SK-N-SH (cell line): ENCODE measurements around the gene C14orf132. TPM values are rescaled to one million over a fixed set of nuclear protein-coding genes. Genes with fewer than 3 reads are reported as not detected.

Experiments used
- CTCF ChIA-PET: fragments of 300-600, 350-600 bp; formaldehyde crosslinking; extraction: SDS; loops from one replicate; lab custom pipeline; 2021; lab: Yijun Ruan, JAX
- POLR2A ChIA-PET: fragments of 350-600 bp; sonication (Branson Sonifier 250); formaldehyde crosslinking; extraction: SDS; loops from one replicate; lab custom pipeline; 2020; ENCODE audit warnings: antibody characterized with exemption, inconsistent platforms; lab: Yijun Ruan, JAX
- DNase-seq: peaks from one replicate; pipeline ENCODE4 v3.0.0; 2012
- H2AFZ ChIP-seq: fragments of 200-600 bp; sonication (generic); 2 replicates; pipeline ENCODE4 v1.8.1; 2016; ENCODE audit warnings: antibody characterized with exemption, mild to moderate bottlenecking, low read depth
- H3F3A ChIP-seq: fragments of 200-600 bp; sonication (generic); replicated peaks from 2 replicates; pipeline ENCODE3; 2016; ENCODE audit warnings: antibody characterized with exemption, mild to moderate bottlenecking; ENCODE audit not compliant: insufficient read depth
- H3K27ac ChIP-seq, 2 experiments: fragments of 200-500 bp in 1 of 2; fragments of 200-600 bp in 1 of 2; sonication (Bioruptor generic) in 1 of 2; sonication (generic), shearing (Covaris generic) in 1 of 2; 2 replicates each; pipeline versions ENCODE4 v1.5.1 to v1.6.1; 2014 to 2016; ENCODE audit warnings: low read depth in 2 of 2, inconsistent platforms in 1 of 2, low read length in 1 of 2, mild to moderate bottlenecking in 1 of 2, mixed read lengths in 1 of 2
- H3K27me3 ChIP-seq: fragments of 200-600 bp; sonication (generic), shearing (Covaris generic); 2 replicates; pipeline ENCODE4 v1.6.1; 2016; ENCODE audit warnings: mixed run types; ENCODE audit not compliant: insufficient read depth
- H3K36me3 ChIP-seq, 2 experiments: fragments of 200-500 bp in 1 of 2; fragments of 200-600 bp in 1 of 2; sonication (Bioruptor generic) in 1 of 2; sonication (generic) in 1 of 2; replicated peaks in 1 of 2; 2 replicates each; pipeline versions ENCODE3 to v1.5.1; 2014 to 2016; ENCODE audit warnings: low read length in 1 of 2, mild to moderate bottlenecking in 1 of 2; ENCODE audit not compliant: insufficient read depth in 2 of 2, control insufficient read depth in 1 of 2
- H3K4me1 ChIP-seq, 2 experiments: fragments of 200-500 bp in 1 of 2; fragments of 200-600 bp in 1 of 2; sonication (Bioruptor generic) in 1 of 2; sonication (generic), shearing (Covaris generic) in 1 of 2; 2 replicates each; pipeline versions ENCODE4 v1.5.1 to v1.6.1; 2014 to 2016; ENCODE audit warnings: low read depth in 1 of 2, low read length in 1 of 2, mixed run types in 1 of 2; ENCODE audit not compliant: insufficient read depth in 2 of 2, control insufficient read depth in 1 of 2
- H3K4me2 ChIP-seq: fragments of 200-600 bp; sonication (generic), shearing (Covaris generic); 2 replicates; pipeline ENCODE4 v1.6.1; 2017; ENCODE audit warnings: mixed run types
- H3K4me3 ChIP-seq, 2 experiments: fragments of 200-500 bp in 1 of 2; fragments of 200-600 bp in 1 of 2; sonication (Bioruptor generic) in 1 of 2; sonication (generic), shearing (Covaris generic) in 1 of 2; 2 replicates each; pipeline versions ENCODE4 v1.5.1 to v1.8.1; 2014 to 2016; ENCODE audit warnings: low read depth in 2 of 2, inconsistent platforms in 1 of 2, low read length in 1 of 2, mild to moderate bottlenecking in 1 of 2, mixed read lengths in 1 of 2, moderate library complexity in 1 of 2
- H3K79me2 ChIP-seq: fragments of 200-600 bp; sonication (generic); 2 replicates; pipeline ENCODE4 v1.8.1; 2017; ENCODE audit warnings: mild to moderate bottlenecking; ENCODE audit not compliant: insufficient read depth
- H3K9ac ChIP-seq: fragments of 200-600 bp; sonication (generic); 2 replicates; pipeline ENCODE4 v1.6.1; 2017; ENCODE audit warnings: mixed run types
- H3K9me2 ChIP-seq: fragments of 200-600 bp; sonication (generic); 2 replicates; pipeline ENCODE4 v1.6.1; 2017; ENCODE audit warnings: mixed run types
- H3K9me3 ChIP-seq: fragments of 200-600 bp; sonication (generic); 2 replicates; pipeline ENCODE4 v1.6.1; 2017; ENCODE audit warnings: mixed run types, mild to moderate bottlenecking, moderate library complexity
- H4K20me1 ChIP-seq: fragments of 200-600 bp; sonication (generic); 2 replicates; pipeline ENCODE4 v1.6.1; 2017; ENCODE audit warnings: mild to moderate bottlenecking, mixed run types; ENCODE audit not compliant: insufficient read depth
- CTCF ChIP-seq: fragments of 200-600 bp; sonication (generic); IDR thresholded peaks from 2 replicates; pipeline ENCODE4 v1.6.1; 2017; ENCODE audit warnings: antibody characterized with exemption, mild to moderate bottlenecking, moderate library complexity
- ELF1 ChIP-seq: IDR thresholded peaks from 2 replicates; pipeline ENCODE4 v1.4.0; 2012
- EP300 ChIP-seq, 2 experiments: IDR thresholded peaks; 2 replicates each; pipeline versions ENCODE4 v1.4.0 to v1.6.1; 2012; ENCODE audit warnings: borderline replicate concordance in 1 of 2, low read depth in 1 of 2, low read length in 1 of 2
- FOXJ3 ChIP-seq: sonication (generic); formaldehyde crosslinking; IDR thresholded peaks from 2 replicates; pipeline ENCODE4 v1.5.1; 2020; ENCODE audit warnings: mild to moderate bottlenecking, missing genetic modification reagents
- GABPA ChIP-seq: IDR thresholded peaks from 2 replicates; pipeline ENCODE4 v1.4.0; 2012; ENCODE audit warnings: low read depth, mild to moderate bottlenecking
- MEF2A ChIP-seq: IDR thresholded peaks from 2 replicates; pipeline ENCODE4 v1.4.0; 2012; ENCODE audit warnings: low read depth, borderline replicate concordance
- NFIC ChIP-seq: IDR thresholded peaks from 2 replicates; pipeline ENCODE4 v1.4.0; 2012; ENCODE audit warnings: borderline replicate concordance
- NRF1 ChIP-seq: IDR thresholded peaks from 2 replicates; pipeline ENCODE4 v1.6.1; 2012; ENCODE audit warnings: low read depth, mild to moderate bottlenecking, low read length
- RAD21 ChIP-seq: IDR thresholded peaks from 2 replicates; pipeline ENCODE4 v1.6.1; 2012; ENCODE audit warnings: mild to moderate bottlenecking, low read length
- RCOR1 ChIP-seq: fragments of 150-350 bp; IDR thresholded peaks from 2 replicates; pipeline ENCODE4 v1.6.1; 2017; ENCODE audit warnings: antibody characterized with exemption, low read length
- RFX5 ChIP-seq: IDR thresholded peaks from 2 replicates; pipeline ENCODE4 v1.6.1; 2012; ENCODE audit warnings: mild to moderate bottlenecking, improper control_type of control experiment, low read length
- RXRA ChIP-seq: IDR thresholded peaks from 2 replicates; pipeline ENCODE4 v1.4.0; 2012; ENCODE audit warnings: low read depth, mild to moderate bottlenecking, borderline replicate concordance
- SIN3A ChIP-seq: IDR thresholded peaks from 2 replicates; pipeline ENCODE4 v1.6.1; 2012; ENCODE audit warnings: low read depth, mild to moderate bottlenecking, low read length, moderate library complexity, borderline replicate concordance
- SMC3 ChIP-seq: IDR thresholded peaks from 2 replicates; pipeline ENCODE4 v1.6.1; 2012; ENCODE audit warnings: low read depth, low read length, improper control_type of control experiment
- TCF12 ChIP-seq: IDR thresholded peaks from 2 replicates; pipeline ENCODE4 v1.4.0; 2012
- TEAD4 ChIP-seq: IDR thresholded peaks from 2 replicates; pipeline ENCODE4 v1.4.0; 2012; ENCODE audit warnings: mild to moderate bottlenecking, borderline replicate concordance; ENCODE audit not compliant: insufficient read depth
- USF2 ChIP-seq: fragments of 150-350 bp; IDR thresholded peaks from 2 replicates; pipeline ENCODE4 v1.6.1; 2017; ENCODE audit warnings: antibody characterized with exemption, low read length, low read depth, borderline replicate concordance
- YY1 ChIP-seq: IDR thresholded peaks from 2 replicates; pipeline ENCODE4 v1.4.0; 2012; ENCODE audit warnings: low read depth, mild to moderate bottlenecking
- polyA plus RNA-seq, 3 experiments: library from polyadenylated mRNA; depleted of rRNA; stranded (reverse); fragments of >200 nt; gene quantifications; 2 replicates each; pipeline ENCODE4 v1.2.3, GENCODE V29; 2012
- TF ChIP-seq, protein P1 (sequence below): fragments of 150-350 bp; IDR thresholded peaks from 2 replicates; pipeline ENCODE4 v1.6.1; 2016; ENCODE audit warnings: mild to moderate bottlenecking, low read depth, low read length
- TF ChIP-seq, protein P2 (sequence below): IDR thresholded peaks from 2 replicates; pipeline ENCODE4 v1.6.1; 2012; ENCODE audit warnings: mild to moderate bottlenecking, low read depth, low read length, moderate library complexity

The C14orf132 gene
- polyA plus RNA-seq, 1 of the 3 experiments (the other 2 are of a cell fraction): 5.5 TPM

- TF ChIP-seq EP300 (IDR thresholded peaks at IDR 0.05; ENCODE audit: borderline replicate concordance in 1 of 2, low read depth in 1 of 2, low read length in 1 of 2) (no peak), RXRA (no peak), SMC3 (peak; percentile 98), TCF12 (no peak), RFX5 (no peak), YY1 (no peak), GABPA (no peak), TEAD4 (no peak), FOXJ3 (no peak), NRF1 (no peak), NFIC (no peak), MEF2A (no peak), CTCF (peak; percentile 88), ELF1 (no peak), RCOR1 (0 out of 2 replicates have a peak, but pooled peaks have one; percentile 23)
Observed at GRCh38 chr14:96098309-96098998, 59.3 kb downstream of the C14orf132 start (continued).

DNA sequence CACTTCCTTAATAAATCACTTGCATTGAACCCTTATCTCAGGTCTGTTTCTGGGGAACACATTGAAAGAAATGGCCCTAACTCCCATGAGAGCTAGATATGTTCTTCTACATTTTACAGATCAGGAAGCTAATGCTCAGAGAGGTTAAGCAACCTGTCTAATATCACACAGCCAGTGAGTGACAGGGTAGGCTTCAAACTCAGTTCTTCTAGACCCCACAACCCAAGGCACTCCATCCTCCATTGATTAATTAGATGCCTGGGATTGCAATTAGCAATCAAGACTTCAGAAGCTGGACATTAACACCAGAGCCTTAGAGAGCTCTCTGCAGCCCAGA lies 59.8 kb downstream of the C14orf132 start:
- no peaks in the 10 kb centered on the region for H3K9me3 ChIP-seq
- H3K9me2 ChIP-seq: no peaks in the 10 kb centered on the region
- H2AFZ ChIP-seq: no peak overlapping the region
- CTCF ChIA-PET: interaction anchor here (0.6 to 37.1 kb wide), 49 partner anchors 10 to 663 kb away, joined by 3 to 920 read pairs (median 5); partner anchors contain the start of genes C14orf132 and TUNAR
- no peak overlapping the region for H3K9ac ChIP-seq
- H3K79me2 ChIP-seq: no peaks in the 10 kb centered on the region
- H3K4me3 ChIP-seq: no peak overlapping the region; a peak in 1 of 4 replicates
- no peak for DNase-seq
- POLR2A ChIA-PET: interaction anchor here (0.6 to 1.6 kb wide), 4 partner anchors 99 to 175 kb away, joined by 3 to 7 read pairs (median 6); no protein-coding TSS in a partner anchor
- no peak overlapping the region for H3K27ac ChIP-seq
- no peaks in the 10 kb centered on the region for H4K20me1 ChIP-seq
- H3K4me2 ChIP-seq: no peak overlapping the region
- peaks cover 11 to 61% of the 10 kb centered on the region in 2 experiments; a peak in 2 of 4 replicates for H3K4me1 ChIP-seq
- H3K27me3 ChIP-seq: no peaks in the 10 kb centered on the region
- no peaks in the 10 kb centered on the region for H3K36me3 ChIP-seq
- TF ChIP-seq YY1 (no peak), RCOR1 (no peak), RAD21 (no peak), SIN3A (no peak), SMC3 (no peak), CTCF (no peak), RXRA (no peak), USF2 (no peak), NRF1 (no peak), TEAD4 (no peak)
- TF ChIP-seq, protein P1, sequence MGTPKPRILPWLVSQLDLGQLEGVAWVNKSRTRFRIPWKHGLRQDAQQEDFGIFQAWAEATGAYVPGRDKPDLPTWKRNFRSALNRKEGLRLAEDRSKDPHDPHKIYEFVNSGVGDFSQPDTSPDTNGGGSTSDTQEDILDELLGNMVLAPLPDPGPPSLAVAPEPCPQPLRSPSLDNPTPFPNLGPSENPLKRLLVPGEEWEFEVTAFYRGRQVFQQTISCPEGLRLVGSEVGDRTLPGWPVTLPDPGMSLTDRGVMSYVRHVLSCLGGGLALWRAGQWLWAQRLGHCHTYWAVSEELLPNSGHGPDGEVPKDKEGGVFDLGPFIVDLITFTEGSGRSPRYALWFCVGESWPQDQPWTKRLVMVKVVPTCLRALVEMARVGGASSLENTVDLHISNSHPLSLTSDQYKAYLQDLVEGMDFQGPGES: no peak
- TF ChIP-seq, protein P2, sequence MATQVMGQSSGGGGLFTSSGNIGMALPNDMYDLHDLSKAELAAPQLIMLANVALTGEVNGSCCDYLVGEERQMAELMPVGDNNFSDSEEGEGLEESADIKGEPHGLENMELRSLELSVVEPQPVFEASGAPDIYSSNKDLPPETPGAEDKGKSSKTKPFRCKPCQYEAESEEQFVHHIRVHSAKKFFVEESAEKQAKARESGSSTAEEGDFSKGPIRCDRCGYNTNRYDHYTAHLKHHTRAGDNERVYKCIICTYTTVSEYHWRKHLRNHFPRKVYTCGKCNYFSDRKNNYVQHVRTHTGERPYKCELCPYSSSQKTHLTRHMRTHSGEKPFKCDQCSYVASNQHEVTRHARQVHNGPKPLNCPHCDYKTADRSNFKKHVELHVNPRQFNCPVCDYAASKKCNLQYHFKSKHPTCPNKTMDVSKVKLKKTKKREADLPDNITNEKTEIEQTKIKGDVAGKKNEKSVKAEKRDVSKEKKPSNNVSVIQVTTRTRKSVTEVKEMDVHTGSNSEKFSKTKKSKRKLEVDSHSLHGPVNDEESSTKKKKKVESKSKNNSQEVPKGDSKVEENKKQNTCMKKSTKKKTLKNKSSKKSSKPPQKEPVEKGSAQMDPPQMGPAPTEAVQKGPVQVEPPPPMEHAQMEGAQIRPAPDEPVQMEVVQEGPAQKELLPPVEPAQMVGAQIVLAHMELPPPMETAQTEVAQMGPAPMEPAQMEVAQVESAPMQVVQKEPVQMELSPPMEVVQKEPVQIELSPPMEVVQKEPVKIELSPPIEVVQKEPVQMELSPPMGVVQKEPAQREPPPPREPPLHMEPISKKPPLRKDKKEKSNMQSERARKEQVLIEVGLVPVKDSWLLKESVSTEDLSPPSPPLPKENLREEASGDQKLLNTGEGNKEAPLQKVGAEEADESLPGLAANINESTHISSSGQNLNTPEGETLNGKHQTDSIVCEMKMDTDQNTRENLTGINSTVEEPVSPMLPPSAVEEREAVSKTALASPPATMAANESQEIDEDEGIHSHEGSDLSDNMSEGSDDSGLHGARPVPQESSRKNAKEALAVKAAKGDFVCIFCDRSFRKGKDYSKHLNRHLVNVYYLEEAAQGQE: no peak
- no peaks in the 10 kb centered on the region for H3F3A ChIP-seq
